DND-41 (cell line): ENCODE measurements around the gene FAM135A.

Source experiments
- EZH2 ChIP-seq: IDR thresholded peaks from 3 replicates; pipeline ENCODE4 v1.6.1; 2012; ENCODE audit warnings: borderline replicate concordance, low read depth, mild to moderate bottlenecking, moderate library complexity, low read length, inconsistent platforms; ENCODE audit not compliant: severe bottlenecking
- TF ChIP-seq, protein P1 (sequence below): IDR thresholded peaks from 2 replicates; pipeline ENCODE4 v1.5.1; 2012; ENCODE audit warnings: borderline replicate concordance, low read length, moderate library complexity, mild to moderate bottlenecking; ENCODE audit not compliant: poor library complexity, severe bottlenecking; ENCODE audit errors: extremely low read depth

DNA sequence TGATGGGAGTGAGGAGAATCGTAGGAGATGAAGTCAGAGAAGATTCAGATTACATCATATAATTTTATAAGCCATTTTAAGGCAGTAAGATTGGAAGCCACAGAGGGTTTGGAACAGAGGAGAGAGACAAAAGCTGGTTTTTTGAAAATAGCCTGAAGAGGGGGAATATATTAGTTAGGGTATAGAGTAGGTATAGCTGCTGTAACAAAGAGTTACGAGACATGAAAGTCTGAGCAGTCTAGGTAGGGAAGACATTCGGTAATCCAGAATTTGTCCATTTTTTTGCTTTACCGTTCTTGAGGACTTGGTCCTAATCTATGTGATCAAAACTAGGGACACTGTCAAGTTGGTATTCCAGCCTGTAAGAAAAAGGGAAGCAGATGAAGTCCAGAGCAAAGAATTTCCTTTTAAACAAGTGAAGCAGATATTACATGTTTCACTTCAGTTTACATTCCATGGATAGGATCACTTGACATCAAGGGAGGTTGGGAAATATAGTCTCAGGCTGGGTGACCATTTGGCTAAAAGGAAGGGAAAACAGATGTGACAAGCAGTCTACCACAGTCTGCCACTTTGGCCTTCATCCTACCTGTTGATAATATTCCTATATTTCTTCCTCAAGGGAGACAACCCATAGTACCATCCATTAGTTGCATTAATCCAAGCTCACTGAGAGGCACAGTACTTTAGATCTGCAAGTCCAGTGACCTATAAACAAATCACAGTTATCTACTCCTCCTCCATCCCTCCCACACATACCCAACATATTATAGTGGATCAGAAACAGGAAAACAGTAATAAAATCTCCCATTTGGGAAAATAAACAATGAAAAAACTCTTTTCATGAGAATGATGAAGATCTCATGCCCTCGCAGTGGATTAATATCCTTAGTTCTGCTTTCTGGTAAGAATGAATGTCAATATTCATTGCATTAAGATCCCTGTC lies 10.2 kb downstream of the FAM135A start:
- TF ChIP-seq, protein P1, sequence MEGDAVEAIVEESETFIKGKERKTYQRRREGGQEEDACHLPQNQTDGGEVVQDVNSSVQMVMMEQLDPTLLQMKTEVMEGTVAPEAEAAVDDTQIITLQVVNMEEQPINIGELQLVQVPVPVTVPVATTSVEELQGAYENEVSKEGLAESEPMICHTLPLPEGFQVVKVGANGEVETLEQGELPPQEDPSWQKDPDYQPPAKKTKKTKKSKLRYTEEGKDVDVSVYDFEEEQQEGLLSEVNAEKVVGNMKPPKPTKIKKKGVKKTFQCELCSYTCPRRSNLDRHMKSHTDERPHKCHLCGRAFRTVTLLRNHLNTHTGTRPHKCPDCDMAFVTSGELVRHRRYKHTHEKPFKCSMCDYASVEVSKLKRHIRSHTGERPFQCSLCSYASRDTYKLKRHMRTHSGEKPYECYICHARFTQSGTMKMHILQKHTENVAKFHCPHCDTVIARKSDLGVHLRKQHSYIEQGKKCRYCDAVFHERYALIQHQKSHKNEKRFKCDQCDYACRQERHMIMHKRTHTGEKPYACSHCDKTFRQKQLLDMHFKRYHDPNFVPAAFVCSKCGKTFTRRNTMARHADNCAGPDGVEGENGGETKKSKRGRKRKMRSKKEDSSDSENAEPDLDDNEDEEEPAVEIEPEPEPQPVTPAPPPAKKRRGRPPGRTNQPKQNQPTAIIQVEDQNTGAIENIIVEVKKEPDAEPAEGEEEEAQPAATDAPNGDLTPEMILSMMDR, result no peak
- no peak for TF ChIP-seq EZH2
